SK-N-SH (cell line): ENCODE data around the gene ZNF277.

ENCODE experiments used
- CTCF ChIP-seq: fragments of 200-600 bp; sonication (generic); IDR thresholded peaks from 2 replicates; pipeline ENCODE4 v1.6.1; 2017; ENCODE audit warnings: antibody characterized with exemption, mild to moderate bottlenecking, moderate library complexity
- EP300 ChIP-seq, 2 experiments: IDR thresholded peaks; 2 replicates each; pipeline versions ENCODE4 v1.4.0 to v1.6.1; 2012; ENCODE audit warnings: borderline replicate concordance in 1 of 2, low read depth in 1 of 2, low read length in 1 of 2
- GABPA ChIP-seq: IDR thresholded peaks from 2 replicates; pipeline ENCODE4 v1.4.0; 2012; ENCODE audit warnings: low read depth, mild to moderate bottlenecking
- MAX ChIP-seq: IDR thresholded peaks from 2 replicates; pipeline ENCODE4 v1.4.0; 2012; ENCODE audit warnings: low read depth
- NRF1 ChIP-seq: IDR thresholded peaks from 2 replicates; pipeline ENCODE4 v1.6.1; 2012; ENCODE audit warnings: low read depth, mild to moderate bottlenecking, low read length
- POLR2AphosphoS5 ChIP-seq: IDR thresholded peaks from 2 replicates; pipeline ENCODE4 v1.6.1; 2012; ENCODE audit warnings: low read depth, low read length
- RAD21 ChIP-seq: IDR thresholded peaks from 2 replicates; pipeline ENCODE4 v1.6.1; 2012; ENCODE audit warnings: mild to moderate bottlenecking, low read length
- REST ChIP-seq: IDR thresholded peaks from 2 replicates; pipeline ENCODE4 v1.6.1; 2012; ENCODE audit warnings: mild to moderate bottlenecking, low read depth, low read length, moderate library complexity
- RFX5 ChIP-seq: IDR thresholded peaks from 2 replicates; pipeline ENCODE4 v1.6.1; 2012; ENCODE audit warnings: mild to moderate bottlenecking, improper control_type of control experiment, low read length
- TAF1 ChIP-seq: IDR thresholded peaks from 2 replicates; pipeline ENCODE4 v1.6.1; 2012; ENCODE audit warnings: low read depth, mild to moderate bottlenecking, low read length, moderate library complexity, borderline replicate concordance
- TEAD4 ChIP-seq: IDR thresholded peaks from 2 replicates; pipeline ENCODE4 v1.4.0; 2012; ENCODE audit warnings: mild to moderate bottlenecking, borderline replicate concordance; ENCODE audit not compliant: insufficient read depth
- YY1 ChIP-seq: IDR thresholded peaks from 2 replicates; pipeline ENCODE4 v1.4.0; 2012; ENCODE audit warnings: low read depth, mild to moderate bottlenecking

GRCh38 chr7:112356596-112356995 lies 150.1 kb downstream of the ZNF277 start:
- no peak for TF ChIP-seq MAX
- TF ChIP-seq CTCF, result no peak
- no peak for TF ChIP-seq EP300 (IDR thresholded peaks at IDR 0.05; ENCODE audit: borderline replicate concordance in 1 of 2, low read depth in 1 of 2, low read length in 1 of 2)
- TF ChIP-seq GABPA, result no peak
- TF ChIP-seq YY1, result no peak
- no peak for TF ChIP-seq TEAD4
- no peak for TF ChIP-seq REST
- no peak for TF ChIP-seq RAD21
- no peak for TF ChIP-seq RFX5
- no peak for TF ChIP-seq TAF1
- no peak for TF ChIP-seq NRF1
- no peak for TF ChIP-seq POLR2AphosphoS5
